H9 (cell line): ENCODE results near the gene DOCK1. TPM values are rescaled to one million over a fixed set of nuclear protein-coding genes. Genes with fewer than 3 reads are reported as not detected.
A peak's percentile ranks its signal among the peaks of the same experiment; 100 is the strongest.

Experiments
- DNase-seq: peaks from one replicate; pipeline ENCODE4 v3.0.0-alpha.2; 2017
- H2AFZ ChIP-seq: one replicate; pipeline ENCODE4 v1.6.1; 2013; ENCODE audit warnings: mild to moderate bottlenecking, low read length, control low read depth, moderate library complexity
- H2AK5ac ChIP-seq: 2 replicates; pipeline ENCODE4 v1.6.1; 2013; ENCODE audit warnings: low read length, control low read depth, mixed read lengths; ENCODE audit not compliant: insufficient read length
- H2BK120ac ChIP-seq: one replicate; pipeline ENCODE4 v1.6.1; 2013; ENCODE audit warnings: low read depth, mild to moderate bottlenecking, low read length, control low read depth, inconsistent platforms; ENCODE audit not compliant: poor library complexity, severe bottlenecking
- H2BK12ac ChIP-seq: 2 replicates; pipeline ENCODE4 v1.6.1; 2013; ENCODE audit warnings: low read length, control low read depth, mixed read lengths, low read depth; ENCODE audit not compliant: insufficient read length
- H2BK15ac ChIP-seq: 2 replicates; pipeline ENCODE4 v1.6.1; 2013; ENCODE audit warnings: low read depth, low read length, control low read depth
- H2BK20ac ChIP-seq: one replicate; pipeline ENCODE4 v1.6.1; 2013; ENCODE audit warnings: low read depth, mild to moderate bottlenecking, low read length, control low read depth, inconsistent platforms; ENCODE audit not compliant: poor library complexity, severe bottlenecking
- H2BK5ac ChIP-seq: 2 replicates; pipeline ENCODE4 v1.6.1; 2013; ENCODE audit warnings: low read length, control low read depth, mixed read lengths; ENCODE audit not compliant: insufficient read length
- H3K14ac ChIP-seq: 2 replicates; pipeline ENCODE4 v1.6.1; 2013; ENCODE audit warnings: low read length, control low read depth; ENCODE audit not compliant: insufficient read depth
- H3K18ac ChIP-seq: 2 replicates; pipeline ENCODE4 v1.6.1; 2013; ENCODE audit warnings: low read depth, mild to moderate bottlenecking, mixed read lengths, low read length, control low read depth; ENCODE audit not compliant: insufficient read length
- H3K23ac ChIP-seq: 2 replicates; pipeline ENCODE4 v1.6.1; 2013; ENCODE audit warnings: low read length, control low read depth, mixed read lengths, low read depth; ENCODE audit not compliant: insufficient read length
- H3K23me2 ChIP-seq: 2 replicates; pipeline ENCODE4 v1.6.1; 2013; ENCODE audit warnings: low read depth, mild to moderate bottlenecking, mixed read lengths, low read length, control low read depth; ENCODE audit not compliant: insufficient read length, poor library complexity, severe bottlenecking
- H3K27ac ChIP-seq: 2 replicates; pipeline ENCODE4 v1.5.1; 2013; ENCODE audit warnings: low read length, control low read depth, mixed read lengths, low read depth; ENCODE audit not compliant: insufficient read length
- H3K27me3 ChIP-seq: 2 replicates; pipeline ENCODE4 v1.6.1; 2013; ENCODE audit warnings: low read length, control low read depth, inconsistent platforms; ENCODE audit not compliant: insufficient read depth
- H3K4ac ChIP-seq: 2 replicates; pipeline ENCODE4 v1.6.1; 2013; ENCODE audit warnings: low read depth, mild to moderate bottlenecking, control low read depth, inconsistent platforms, low read length, moderate library complexity
- H3K4me1 ChIP-seq: 2 replicates; pipeline ENCODE4 v1.6.1; 2013; ENCODE audit warnings: low read length, control low read depth, inconsistent platforms; ENCODE audit not compliant: insufficient read depth
- H3K4me2 ChIP-seq: 2 replicates; pipeline ENCODE4 v1.6.1; 2013; ENCODE audit warnings: low read length, control low read depth, mixed read lengths; ENCODE audit not compliant: insufficient read length, insufficient read depth
- H3K56ac ChIP-seq: 2 replicates; pipeline ENCODE4 v1.6.1; 2013; ENCODE audit warnings: low read depth, mild to moderate bottlenecking, mixed read lengths, low read length, control low read depth; ENCODE audit not compliant: insufficient read length
- H3K79me1 ChIP-seq: 2 replicates; pipeline ENCODE4 v1.6.1; 2013; ENCODE audit warnings: low read depth, mild to moderate bottlenecking, moderate library complexity, low read length, control low read depth, inconsistent platforms; ENCODE audit not compliant: insufficient read depth, poor library complexity, severe bottlenecking
- H3K79me2 ChIP-seq: 2 replicates; pipeline ENCODE4 v1.6.1; 2013; ENCODE audit warnings: low read length, control low read depth, inconsistent platforms; ENCODE audit not compliant: insufficient read depth
- H3K9ac ChIP-seq: 2 replicates; pipeline ENCODE4 v1.6.1; 2013; ENCODE audit warnings: low read length, control low read depth, mixed read lengths; ENCODE audit not compliant: insufficient read length; ENCODE audit errors: extremely low read depth
- H3K9me3 ChIP-seq: one replicate; pipeline ENCODE4 v1.6.1; 2013; ENCODE audit warnings: low read depth, low read length, inconsistent platforms; ENCODE audit not compliant: control insufficient read depth
- H3T11ph ChIP-seq: one replicate; pipeline ENCODE4 v1.6.1; 2013; ENCODE audit warnings: mild to moderate bottlenecking, low read length, control low read depth, inconsistent platforms
- H4K20me1 ChIP-seq: one replicate; pipeline ENCODE4 v1.6.1; 2013; ENCODE audit not compliant: control insufficient read depth, insufficient read length, insufficient read depth
- H4K5ac ChIP-seq: 2 replicates; pipeline ENCODE4 v1.6.1; 2013; ENCODE audit warnings: low read depth, mild to moderate bottlenecking, mixed read lengths, low read length, control low read depth; ENCODE audit not compliant: insufficient read length
- H4K8ac ChIP-seq: replicated peaks from 2 replicates; pipeline ENCODE4 v1.6.1; 2013; ENCODE audit warnings: low read length, control low read depth, mixed read lengths, low read depth; ENCODE audit not compliant: insufficient read length
- H4K91ac ChIP-seq: 2 replicates; pipeline ENCODE4 v1.6.1; 2013; ENCODE audit warnings: low read depth, mild to moderate bottlenecking, moderate library complexity, mixed read lengths, low read length, control low read depth; ENCODE audit not compliant: insufficient read length
- H3K27ac Mint-ChIP-seq, 3 experiments: 2 replicates in 2 of 3; 3 replicates in 1 of 3; pipeline ENCODE4 v1.8.0; 2020 to 2021; ENCODE audit warnings: mixed read lengths in 3 of 3, mild to moderate bottlenecking in 1 of 3, moderate library complexity in 1 of 3
- H3K27me3 Mint-ChIP-seq: 2 replicates; pipeline ENCODE4 v1.8.0; 2021; ENCODE audit warnings: low read depth, mild to moderate bottlenecking, moderate library complexity, mixed read lengths
- H3K36me3 Mint-ChIP-seq, 3 experiments: 2 replicates in 2 of 3; 3 replicates in 1 of 3; pipeline ENCODE4 v1.8.0; 2020 to 2021; ENCODE audit warnings: low read depth in 3 of 3, mixed read lengths in 3 of 3; ENCODE audit not compliant: insufficient read depth in 1 of 3
- H3K4me1 Mint-ChIP-seq, 2 experiments: 2 replicates each; pipeline ENCODE4 v1.8.0; 2020; ENCODE audit warnings: mixed read lengths in 2 of 2
- H3K4me3 Mint-ChIP-seq, 2 experiments: 2 replicates in 1 of 2; 3 replicates in 1 of 2; pipeline ENCODE4 v1.8.0; 2020 to 2021; ENCODE audit warnings: mild to moderate bottlenecking in 2 of 2, mixed read lengths in 2 of 2, moderate library complexity in 1 of 2
- H3K9me3 Mint-ChIP-seq, 2 experiments: 2 replicates in 1 of 2; 3 replicates in 1 of 2; pipeline ENCODE4 v1.8.0; 2020; ENCODE audit warnings: mild to moderate bottlenecking in 2 of 2, mixed read lengths in 2 of 2, moderate library complexity in 1 of 2
- WGBS: extraction: QIAGEN DNeasy Blood & Tissue Kit; methylation state at CpG from one replicate; pipeline ENCODE4 v1.1.7; 2013; ENCODE audit warnings: missing lambda C conversion rate, low lambda C conversion rate, mixed read lengths; ENCODE audit not compliant: insufficient read length; ENCODE audit errors: extremely low coverage; 5-methylcytosine and 5-hydroxymethylcytosine counted together
- total RNA-seq: library from RNA; stranded (reverse); gene quantifications from 2 replicates; pipeline ENCODE4 v1.2.1, GENCODE V29; 2021
- TF ChIP-seq, protein P1 (sequence below): fragments of 200-600 bp; sonication (generic); conservative IDR thresholded peaks from 3 replicates; pipeline ENCODE4 v1.8.0; 2021; ENCODE audit warnings: antibody characterized with exemption, mild to moderate bottlenecking

DOCK1 gene
- total RNA-seq, 1 experiment from 2014 or later: 57.0 TPM

DNA sequence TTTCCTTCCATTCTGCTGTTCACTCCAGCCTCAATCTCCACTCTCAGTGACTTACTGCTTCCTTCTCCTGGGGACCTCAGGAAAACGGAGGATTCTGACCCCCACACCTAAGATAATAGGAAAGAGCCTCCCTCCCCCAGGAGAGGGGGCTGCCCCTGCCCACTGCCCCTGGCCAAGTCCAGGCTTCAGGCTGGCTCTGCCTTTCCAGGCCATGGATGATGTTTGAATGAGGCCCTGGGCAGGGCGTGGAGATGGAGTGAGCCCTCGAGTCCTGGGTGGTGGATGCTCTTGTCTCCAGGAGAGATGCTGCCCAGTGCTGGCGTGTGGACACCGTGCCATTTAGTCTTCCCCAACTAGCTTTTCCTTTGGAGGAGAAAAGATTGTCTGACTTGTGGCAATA lies 184.2 kb downstream of the DOCK1 start:
- H3K14ac ChIP-seq: no peak overlapping the region
- H4K5ac ChIP-seq: no peak overlapping the region
- WGBS: no CpG with 5 or more reads among the region's 5 CpGs
- Mint-ChIP-seq H3K9me3 (peaks cover 0 to 2% of the 10 kb centered on the region in 2 experiments; a peak in 1 of 5 replicates), H3K27me3 (no peaks in the 10 kb centered on the region), H3K4me3 (no peak overlapping the region), H3K4me1 (peaks cover 3 to 9% of the 10 kb centered on the region in 2 experiments; a peak in 3 of 4 replicates), H3K36me3 (peaks cover 8 to 23% (median 16%) of the 10 kb centered on the region in 3 experiments; a peak in 6 of 7 replicates), H3K27ac (peak overlapping the region in 1 of 3 experiments; percentile 82; a peak in 1 of 7 replicates)
- no peaks in the 10 kb centered on the region for H3K4me1 ChIP-seq
- H3K9me3 ChIP-seq: no peaks in the 10 kb centered on the region
- H3K18ac ChIP-seq: no peak overlapping the region
- H2AFZ ChIP-seq: no peak overlapping the region
- H2BK20ac ChIP-seq: no peak overlapping the region
- no peak overlapping the region for H2AK5ac ChIP-seq
- no peak overlapping the region for H3K4me2 ChIP-seq
- no peak overlapping the region for H3T11ph ChIP-seq
- H3K4ac ChIP-seq: no peak overlapping the region; the same call in 1 of the 2 replicates
- H2BK5ac ChIP-seq: no peak overlapping the region
- H4K8ac ChIP-seq: no peak overlapping the region
- no peaks in the 10 kb centered on the region for H3K79me2 ChIP-seq
- no peak for DNase-seq
- no peaks in the 10 kb centered on the region for H3K23me2 ChIP-seq
- H2BK120ac ChIP-seq: no peak overlapping the region
- TF ChIP-seq, protein P1, sequence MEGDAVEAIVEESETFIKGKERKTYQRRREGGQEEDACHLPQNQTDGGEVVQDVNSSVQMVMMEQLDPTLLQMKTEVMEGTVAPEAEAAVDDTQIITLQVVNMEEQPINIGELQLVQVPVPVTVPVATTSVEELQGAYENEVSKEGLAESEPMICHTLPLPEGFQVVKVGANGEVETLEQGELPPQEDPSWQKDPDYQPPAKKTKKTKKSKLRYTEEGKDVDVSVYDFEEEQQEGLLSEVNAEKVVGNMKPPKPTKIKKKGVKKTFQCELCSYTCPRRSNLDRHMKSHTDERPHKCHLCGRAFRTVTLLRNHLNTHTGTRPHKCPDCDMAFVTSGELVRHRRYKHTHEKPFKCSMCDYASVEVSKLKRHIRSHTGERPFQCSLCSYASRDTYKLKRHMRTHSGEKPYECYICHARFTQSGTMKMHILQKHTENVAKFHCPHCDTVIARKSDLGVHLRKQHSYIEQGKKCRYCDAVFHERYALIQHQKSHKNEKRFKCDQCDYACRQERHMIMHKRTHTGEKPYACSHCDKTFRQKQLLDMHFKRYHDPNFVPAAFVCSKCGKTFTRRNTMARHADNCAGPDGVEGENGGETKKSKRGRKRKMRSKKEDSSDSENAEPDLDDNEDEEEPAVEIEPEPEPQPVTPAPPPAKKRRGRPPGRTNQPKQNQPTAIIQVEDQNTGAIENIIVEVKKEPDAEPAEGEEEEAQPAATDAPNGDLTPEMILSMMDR: no peak
- no peaks in the 10 kb centered on the region for H3K27me3 ChIP-seq
- H3K56ac ChIP-seq: no peak overlapping the region
- no peak overlapping the region for H3K27ac ChIP-seq
- no peaks in the 10 kb centered on the region for H4K20me1 ChIP-seq
- H2BK12ac ChIP-seq: no peak overlapping the region
- H3K9ac ChIP-seq: no peak overlapping the region
- no peak overlapping the region for H4K91ac ChIP-seq
- H3K79me1 ChIP-seq: no peaks in the 10 kb centered on the region
- no peak overlapping the region for H3K23ac ChIP-seq
- H2BK15ac ChIP-seq: no peak overlapping the region
